Activated T-cell treated with anti-CD3 and anti-CD28 coated beads, Interleukin-2, amount 50 U/mL, for 4 hours (primary cell): ENCODE measurements around the gene CEP128. TPM values are rescaled to one million over a fixed set of nuclear protein-coding genes. Genes with fewer than 3 reads are reported as not detected.
A peak's percentile ranks its signal among the peaks of the same experiment; 100 is the strongest.
"Not testable (repeated sequence)": the region's sequence is repeated elsewhere in the genome, so short reads cannot be mapped to it uniquely, and the experiment has no call there.

Experiments used
- ATAC-seq, 2 donors: fragments of 200-7000 bp; cut with Tn5 transposase; one replicate each; pipeline ENCODE4 v1.10.0; 2021
- DNase-seq: peaks from one replicate; pipeline ENCODE4 v3.0.0-alpha.2; 2020
- H3K27me3 Mint-ChIP-seq: one replicate; pipeline ENCODE4 v1.8.0; 2021; ENCODE audit warnings: low read depth, mixed read lengths
- H3K36me3 Mint-ChIP-seq: one replicate; pipeline ENCODE4 v1.8.0; 2022; ENCODE audit warnings: mixed read lengths; ENCODE audit not compliant: insufficient read depth
- H3K4me1 Mint-ChIP-seq: one replicate; pipeline ENCODE4 v1.8.0; 2021; ENCODE audit warnings: low read depth, mixed read lengths
- H3K4me3 Mint-ChIP-seq: one replicate; pipeline ENCODE4 v1.8.0; 2021; ENCODE audit warnings: mild to moderate bottlenecking, moderate library complexity, mixed read lengths
- H3K9me3 Mint-ChIP-seq: one replicate; pipeline ENCODE4 v1.8.0; 2021; ENCODE audit warnings: mixed read lengths
- total RNA-seq, 3 donors: library from RNA; stranded (reverse); gene quantifications; one replicate each; pipeline ENCODE4 v1.2.1, GENCODE V29; 2021

CEP128 gene
- total RNA-seq, 3 donors from 2014 or later: 17.1 to 22.7 (median 21.2) TPM

DNA sequence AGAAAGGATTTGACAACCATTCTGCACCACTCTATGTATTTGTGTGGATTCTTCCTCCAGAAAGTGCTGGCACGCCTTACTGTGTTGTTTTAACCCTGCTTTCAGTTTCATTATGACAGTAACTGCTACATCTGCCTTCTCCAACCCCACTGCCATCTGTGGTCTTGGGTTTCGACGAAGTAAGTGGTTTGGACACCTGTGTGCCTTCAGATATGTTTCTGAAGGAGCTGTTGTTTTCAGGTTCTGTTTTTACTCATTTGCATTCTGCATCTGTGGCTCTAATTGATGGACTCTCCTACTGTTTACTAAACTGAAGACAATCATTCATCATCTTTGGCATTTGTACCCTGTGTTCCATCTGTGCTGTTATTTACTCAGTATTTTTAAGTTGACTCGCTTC, 18.0 kb upstream of the CEP128 start:
- Mint-ChIP-seq H3K27me3 (no peaks in the 10 kb centered on the region), H3K9me3 (no peaks in the 10 kb centered on the region), H3K36me3 (no peaks in the 10 kb centered on the region), H3K4me1 (peaks cover 46% of the 10 kb centered on the region), H3K4me3 (peak overlapping the region; percentile 66)
- ATAC-seq (peak; percentile 88), DNase-seq (peak; percentile 15)

DNA sequence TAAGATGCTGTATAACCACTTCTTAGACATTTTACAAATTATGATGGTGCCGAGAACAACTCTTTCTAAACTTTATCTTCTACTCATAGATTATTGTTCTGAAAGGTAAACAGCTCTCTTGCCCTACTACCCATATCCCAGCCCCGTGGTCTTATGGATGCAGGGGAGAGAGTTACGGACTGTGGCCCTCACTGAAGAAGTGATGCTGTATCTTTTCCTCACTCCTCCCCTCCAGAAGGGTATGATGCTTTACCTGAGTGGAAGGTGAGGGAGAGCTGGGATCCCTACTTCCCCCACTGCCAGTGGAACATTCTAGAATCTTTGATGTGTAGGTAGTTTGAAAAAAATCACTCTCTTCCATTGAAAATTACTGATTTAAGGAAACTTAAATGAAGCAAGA, 17.4 kb upstream of the CEP128 start:
- H3K36me3 Mint-ChIP-seq: no peaks in the 10 kb centered on the region
- no peak for DNase-seq
- peaks cover 47% of the 10 kb centered on the region for H3K4me1 Mint-ChIP-seq
- H3K9me3 Mint-ChIP-seq: no peaks in the 10 kb centered on the region
- H3K4me3 Mint-ChIP-seq: no peak overlapping the region
- no peak for ATAC-seq
- H3K27me3 Mint-ChIP-seq: no peaks in the 10 kb centered on the region

DNA sequence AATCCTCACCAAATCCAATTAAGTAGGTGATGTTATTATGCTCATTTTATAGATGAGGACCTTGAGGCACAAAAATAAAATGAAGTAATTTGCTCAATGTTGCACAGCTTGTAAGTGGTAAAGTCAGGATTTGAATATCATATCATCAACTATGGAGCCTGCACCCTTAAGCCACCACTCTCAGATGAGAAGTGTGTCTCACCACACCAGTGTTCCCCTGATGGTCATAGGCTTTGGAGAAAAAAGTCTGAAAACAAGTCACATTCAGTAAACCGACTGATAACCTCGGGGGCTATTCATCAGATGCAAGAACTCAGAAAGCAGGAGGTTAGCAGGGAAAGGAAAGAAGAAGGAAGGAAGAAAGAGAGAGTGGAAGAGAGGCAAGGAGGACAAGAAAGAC, 16.7 kb upstream of the CEP128 start:
- DNase-seq (no peak), ATAC-seq (no peak)
- H3K4me3 Mint-ChIP-seq: peak overlapping the region; percentile 5
- no peaks in the 10 kb centered on the region for H3K9me3 Mint-ChIP-seq
- H3K27me3 Mint-ChIP-seq: no peaks in the 10 kb centered on the region
- H3K4me1 Mint-ChIP-seq: peaks cover 47% of the 10 kb centered on the region
- H3K36me3 Mint-ChIP-seq: no peaks in the 10 kb centered on the region

DNA sequence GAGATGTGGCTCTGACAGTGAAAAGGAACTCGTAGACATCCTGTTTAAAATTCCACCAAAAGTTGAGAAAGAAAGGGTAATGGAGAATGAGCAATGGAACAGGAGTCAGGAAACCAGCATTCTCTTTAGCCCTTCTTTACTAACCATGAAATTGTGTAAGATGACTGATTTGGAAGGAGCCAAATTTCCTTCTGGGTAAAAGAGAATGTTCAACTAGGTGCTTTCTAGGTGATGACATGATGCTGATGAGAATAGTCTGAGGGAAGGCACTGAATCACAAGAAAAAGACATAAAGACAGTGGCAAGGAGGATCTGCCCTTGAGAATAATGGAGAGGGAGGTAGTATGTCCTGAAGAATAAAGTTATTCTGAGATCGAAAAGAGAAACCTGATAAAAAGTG, 16.1 kb upstream of the CEP128 start:
- Mint-ChIP-seq H3K4me3 (no peak overlapping the region), H3K36me3 (no peaks in the 10 kb centered on the region), H3K4me1 (peaks cover 47% of the 10 kb centered on the region), H3K9me3 (no peaks in the 10 kb centered on the region), H3K27me3 (no peaks in the 10 kb centered on the region)
- ATAC-seq (no peak), DNase-seq (no peak)

DNA sequence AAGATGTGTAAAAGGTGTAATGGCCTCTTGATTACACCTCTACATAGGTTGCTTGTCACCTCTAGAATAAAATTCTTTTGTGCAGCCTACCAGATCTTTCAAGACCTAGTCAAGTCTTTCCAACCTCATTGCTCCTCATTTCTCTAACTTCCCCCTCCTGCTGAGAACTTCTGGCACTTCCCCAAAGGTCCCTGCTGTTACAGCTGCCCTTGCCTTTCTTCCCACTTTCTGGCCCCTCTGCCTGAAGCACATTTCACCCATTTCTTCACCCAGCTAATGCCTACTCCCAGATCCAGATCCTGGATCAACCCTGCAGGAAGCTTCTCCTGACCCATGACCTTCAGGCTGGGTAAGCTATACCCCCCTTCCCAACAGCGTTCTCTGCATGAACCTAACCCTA, 15.4 kb upstream of the CEP128 start:
- no peak for ATAC-seq
- peaks cover 47% of the 10 kb centered on the region for H3K4me1 Mint-ChIP-seq
- H3K4me3 Mint-ChIP-seq: no peak overlapping the region
- no peaks in the 10 kb centered on the region for H3K36me3 Mint-ChIP-seq
- H3K27me3 Mint-ChIP-seq: no peaks in the 10 kb centered on the region
- DNase-seq: no peak
- no peaks in the 10 kb centered on the region for H3K9me3 Mint-ChIP-seq

DNA sequence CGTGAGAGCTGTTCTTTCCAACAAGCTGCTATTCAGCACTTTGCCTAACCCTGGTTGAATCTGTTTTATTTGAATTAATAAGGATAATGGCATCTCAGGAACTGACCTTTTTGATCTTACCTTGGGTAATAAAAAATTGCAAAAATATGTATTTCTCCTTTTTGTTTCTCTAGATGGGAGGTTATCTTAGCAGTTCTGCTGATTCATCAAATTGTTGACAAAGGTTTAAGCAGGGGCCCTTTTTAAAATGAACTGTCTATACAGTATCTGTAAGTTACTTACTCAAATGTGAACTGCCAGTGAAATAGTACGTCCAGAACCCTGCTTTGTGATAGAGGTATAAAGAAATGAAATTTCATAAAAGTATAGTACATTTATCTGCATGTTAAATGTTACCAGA, 14.6 kb upstream of the CEP128 start:
- no peaks in the 10 kb centered on the region for H3K9me3 Mint-ChIP-seq
- H3K36me3 Mint-ChIP-seq: no peaks in the 10 kb centered on the region
- peaks cover 47% of the 10 kb centered on the region for H3K4me1 Mint-ChIP-seq
- no peaks in the 10 kb centered on the region for H3K27me3 Mint-ChIP-seq
- ATAC-seq: no peak
- peak overlapping the region; percentile 89 for H3K4me3 Mint-ChIP-seq
- no peak for DNase-seq

DNA sequence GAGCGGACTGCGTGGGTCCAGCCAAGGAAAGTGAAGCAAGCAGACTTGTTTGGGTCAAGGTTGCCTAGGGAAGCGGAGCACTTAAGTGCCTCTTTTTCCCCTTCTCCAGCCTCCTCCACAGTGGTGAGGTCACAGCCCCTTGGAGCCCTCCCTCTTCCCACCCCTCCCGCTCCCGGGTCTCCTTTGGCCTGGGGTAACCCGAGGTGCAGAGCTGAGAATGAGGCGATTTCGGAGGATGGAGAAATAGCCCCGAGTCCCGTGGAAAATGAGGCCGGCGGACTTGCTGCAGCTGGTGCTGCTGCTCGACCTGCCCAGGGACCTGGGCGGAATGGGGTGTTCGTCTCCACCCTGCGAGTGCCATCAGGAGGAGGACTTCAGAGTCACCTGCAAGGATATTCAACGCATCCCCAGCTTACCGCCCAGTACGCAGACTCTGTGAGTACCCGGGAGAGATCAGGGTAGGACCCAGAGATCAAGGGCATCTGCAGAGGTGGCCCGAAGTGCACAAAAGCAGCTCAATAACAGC, 13.9 kb upstream of the CEP128 start, which contains the start of gene TSHR:
TSS of gene TSHR (plus strand) at position 206 of the 526 bp plus-strand sequence. CDS start at position 266, 60 bp downstream.
- H3K27me3 Mint-ChIP-seq: no peaks in the 10 kb centered on the region
- ATAC-seq (peak in 1 of 2 donors; percentile 10), DNase-seq (no peak)
- no peaks in the 10 kb centered on the region for H3K9me3 Mint-ChIP-seq
- H3K4me1 Mint-ChIP-seq: peaks cover 47% of the 10 kb centered on the region
- H3K4me3 Mint-ChIP-seq: peak within 1 kb of the TSS; percentile 89
- H3K36me3 Mint-ChIP-seq: no peaks in the 10 kb centered on the region

DNA sequence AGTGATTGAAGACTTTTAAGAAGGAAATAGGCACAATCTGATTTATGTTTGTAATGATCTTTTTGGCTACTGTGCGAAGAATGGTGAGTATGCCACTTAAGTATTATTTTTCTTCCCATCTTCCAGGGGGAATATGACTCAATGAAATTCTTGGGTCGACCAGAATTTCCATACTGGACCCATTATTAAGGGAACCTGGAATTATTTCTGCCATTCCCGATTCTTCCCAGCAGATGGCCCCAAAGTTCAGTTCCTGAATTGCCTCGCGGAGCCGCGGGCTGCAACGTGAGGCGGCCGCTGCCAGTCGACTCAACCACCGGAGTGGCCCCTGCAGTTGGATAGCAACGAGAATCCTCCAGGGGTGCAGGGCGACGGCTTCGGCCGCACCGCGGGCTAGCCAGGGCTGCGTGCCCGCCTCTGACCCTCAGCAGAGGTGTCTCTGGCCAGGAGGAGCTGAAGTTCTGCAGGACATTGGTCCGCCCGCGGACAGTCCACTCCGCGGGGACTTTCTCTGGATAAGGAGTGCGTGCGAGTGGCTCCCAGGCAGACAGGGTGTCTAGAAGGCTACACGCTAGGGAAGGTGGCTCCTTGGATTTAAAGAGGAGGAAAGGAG, 13.3 kb upstream of the CEP128 start:
- Mint-ChIP-seq H3K4me3 (peak overlapping the region; percentile 89), H3K4me1 (peaks cover 41% of the 10 kb centered on the region), H3K27me3 (no peaks in the 10 kb centered on the region), H3K36me3 (no peaks in the 10 kb centered on the region), H3K9me3 (no peaks in the 10 kb centered on the region)
- ATAC-seq (peak; percentile 62 to 65), DNase-seq (peak; percentile 68)

DNA sequence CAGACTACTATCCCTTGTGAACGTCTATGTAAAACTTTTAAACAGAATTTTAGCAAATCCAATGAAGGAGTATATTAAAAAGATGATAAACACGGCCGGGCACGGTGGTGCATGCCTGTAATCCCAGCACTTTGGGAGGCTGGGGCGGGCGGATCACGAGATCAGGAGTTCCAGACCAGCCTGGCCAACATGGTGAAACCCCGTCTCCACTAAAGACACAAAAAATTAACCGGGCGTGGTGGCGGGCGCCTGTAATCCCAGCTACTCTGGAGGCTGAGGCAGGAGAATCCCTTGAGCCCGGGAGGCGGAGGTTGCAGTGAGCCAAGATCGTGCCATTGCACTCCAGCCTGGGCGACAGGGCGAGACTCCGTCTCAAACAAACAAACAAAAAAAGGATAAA, 11.7 kb upstream of the CEP128 start:
- peaks cover 25% of the 10 kb centered on the region for H3K4me1 Mint-ChIP-seq
- not testable (repeated sequence) for H3K9me3 Mint-ChIP-seq, H3K4me3 Mint-ChIP-seq, H3K36me3 Mint-ChIP-seq, H3K27me3 Mint-ChIP-seq, ATAC-seq, DNase-seq

DNA sequence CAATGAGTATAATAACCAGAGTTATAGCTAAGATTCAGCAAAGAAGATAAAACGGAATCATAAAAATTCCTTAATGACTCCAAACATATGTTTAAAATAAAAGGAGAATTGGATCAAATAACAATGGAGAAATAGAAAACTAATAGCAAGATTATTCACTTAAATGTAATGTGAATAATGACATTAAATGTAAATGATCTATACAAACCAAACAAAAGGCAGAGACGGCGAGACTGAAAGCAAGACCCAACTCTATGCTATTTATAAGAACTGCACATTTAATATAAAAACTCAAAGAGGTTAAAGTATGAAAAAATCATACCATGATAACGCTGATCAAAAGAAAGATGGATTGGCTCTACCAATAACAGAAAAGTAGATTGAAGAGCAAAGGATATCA, 10.0 kb upstream of the CEP128 start:
- no peaks in the 10 kb centered on the region for H3K36me3 Mint-ChIP-seq
- ATAC-seq (no peak), DNase-seq (no peak)
- peaks cover under 1% of the 10 kb centered on the region for H3K9me3 Mint-ChIP-seq
- no peak overlapping the region for H3K4me3 Mint-ChIP-seq
- no peaks in the 10 kb centered on the region for H3K27me3 Mint-ChIP-seq
- peaks cover 18% of the 10 kb centered on the region for H3K4me1 Mint-ChIP-seq

DNA sequence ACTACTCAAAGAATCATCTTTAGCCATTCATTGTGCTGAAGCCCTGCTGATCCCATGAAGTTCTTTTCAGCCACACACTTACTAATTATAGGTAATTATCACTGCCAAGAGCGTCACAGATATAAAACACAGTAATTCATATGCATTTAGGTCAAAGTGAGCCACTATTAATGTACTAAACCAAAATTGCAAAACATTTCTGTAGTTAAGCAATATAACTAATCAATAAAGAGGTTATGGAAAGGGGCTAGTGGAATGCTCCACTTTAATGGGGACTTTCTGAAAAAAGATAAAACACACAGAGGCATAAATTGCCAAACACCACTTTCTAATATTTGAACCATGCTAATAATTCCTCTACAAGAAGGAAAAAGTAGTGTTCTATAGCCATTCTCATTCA, 6.8 kb upstream of the CEP128 start:
- Mint-ChIP-seq H3K4me1 (peaks cover 16% of the 10 kb centered on the region), H3K36me3 (no peaks in the 10 kb centered on the region), H3K9me3 (peaks cover 3% of the 10 kb centered on the region), H3K27me3 (no peaks in the 10 kb centered on the region), H3K4me3 (no peak overlapping the region)
- DNase-seq (no peak), ATAC-seq (no peak)

DNA sequence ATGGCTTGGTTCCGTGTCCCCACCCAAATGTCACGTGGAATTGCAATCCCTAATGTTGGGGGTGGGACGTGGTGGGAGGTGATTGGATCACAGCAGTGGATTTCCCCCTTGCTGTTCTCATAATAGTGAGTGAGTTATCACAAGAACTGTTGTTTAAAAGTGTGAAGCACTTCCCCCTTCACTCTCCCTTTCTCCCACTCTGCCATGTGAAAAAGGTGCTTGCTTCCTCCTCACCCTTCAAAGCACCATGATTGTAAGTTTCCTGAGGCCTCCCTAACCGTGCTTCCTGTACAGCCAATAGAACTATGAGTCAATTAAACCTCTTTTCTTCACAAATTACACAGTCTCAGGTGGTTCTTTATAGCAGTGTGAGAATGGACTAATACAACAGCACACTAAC, 5.3 kb upstream of the CEP128 start:
- Mint-ChIP-seq H3K27me3 (no peaks in the 10 kb centered on the region), H3K4me3 (no peak overlapping the region), H3K4me1 (peaks cover 28% of the 10 kb centered on the region), H3K9me3 (peaks cover 3% of the 10 kb centered on the region), H3K36me3 (no peaks in the 10 kb centered on the region)
- peak; percentile 44 to 51 for ATAC-seq
- DNase-seq: no peak

DNA sequence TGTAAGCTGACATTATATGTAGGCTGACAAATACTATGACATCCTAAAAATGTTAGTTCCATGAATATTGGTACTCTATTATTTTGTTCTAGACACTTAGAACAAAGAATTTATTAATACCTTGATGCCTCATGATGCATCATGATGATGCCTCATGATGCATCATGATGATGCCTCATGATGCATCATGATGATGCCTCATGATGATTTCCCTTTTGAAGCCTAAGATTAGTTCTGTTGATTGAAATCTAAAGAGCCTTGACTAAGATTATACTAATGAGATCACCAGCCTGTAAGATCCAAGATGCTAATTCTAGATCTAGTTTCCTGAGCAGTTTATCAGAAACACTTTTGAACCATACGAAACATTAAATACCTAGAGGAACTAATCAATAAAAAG, 4.6 kb upstream of the CEP128 start:
- ATAC-seq (peak; percentile 45 to 49), DNase-seq (no peak)
- Mint-ChIP-seq H3K4me3 (no peak overlapping the region), H3K4me1 (peaks cover 28% of the 10 kb centered on the region), H3K27me3 (no peaks in the 10 kb centered on the region), H3K36me3 (no peaks in the 10 kb centered on the region), H3K9me3 (peaks cover 3% of the 10 kb centered on the region)

DNA sequence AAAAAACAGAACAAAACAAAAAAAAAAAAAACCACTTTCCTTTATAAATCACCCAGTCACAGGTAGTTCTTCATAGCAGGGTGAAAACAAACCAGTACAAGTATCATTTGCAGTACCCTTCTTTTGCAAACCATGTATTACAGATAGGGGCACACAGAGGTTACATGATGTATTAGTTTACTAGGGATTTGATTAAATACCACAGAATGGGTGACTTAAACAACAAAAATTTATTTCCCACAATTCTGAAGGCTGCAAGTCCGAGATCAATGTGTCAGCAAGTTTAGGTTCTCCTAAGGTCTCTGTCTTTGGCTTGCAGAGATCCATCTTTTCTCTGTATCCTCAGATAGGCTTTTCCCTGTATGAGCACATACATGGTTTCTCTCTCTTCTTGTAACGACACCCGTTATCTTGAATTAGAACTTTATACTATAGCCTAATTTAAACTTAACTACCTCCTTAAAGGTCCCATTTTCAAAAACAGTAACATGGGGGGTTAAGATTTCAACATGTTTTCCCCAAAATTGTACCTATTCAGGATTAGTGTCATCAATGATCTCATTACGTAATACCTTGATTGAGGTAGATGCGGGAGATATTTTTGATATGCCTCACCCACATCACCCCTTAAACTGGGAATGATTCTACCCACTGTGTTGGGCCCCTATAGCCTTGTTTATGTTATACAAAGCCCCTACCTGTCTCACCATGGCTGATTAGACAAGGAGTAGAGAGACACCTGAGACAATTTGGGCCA, 3.5 kb upstream of the CEP128 start:
- Mint-ChIP-seq H3K4me1 (peaks cover 37% of the 10 kb centered on the region), H3K4me3 (no peak overlapping the region), H3K9me3 (peaks cover 3% of the 10 kb centered on the region), H3K27me3 (no peaks in the 10 kb centered on the region), H3K36me3 (no peaks in the 10 kb centered on the region)
- DNase-seq (no peak), ATAC-seq (no peak)

DNA sequence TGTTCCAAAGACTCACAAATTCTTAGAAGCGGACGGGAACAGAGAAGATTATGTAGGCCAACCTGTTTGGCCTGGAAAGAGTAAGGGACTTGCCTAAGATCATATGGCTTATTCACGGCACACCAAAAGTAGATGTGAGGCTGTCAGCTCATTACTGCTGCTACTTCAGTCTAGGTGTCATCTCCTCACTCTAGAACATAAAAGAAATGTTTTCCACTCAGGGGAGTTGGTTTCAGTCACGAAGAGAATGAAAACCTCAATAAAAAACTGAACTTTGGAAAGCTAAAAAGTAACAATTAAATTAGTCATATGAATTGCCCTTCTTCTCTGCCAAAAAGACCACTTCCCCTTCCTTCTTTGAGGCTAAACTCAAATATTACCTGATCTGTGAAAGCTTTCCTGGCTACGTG, 658 bp upstream of the CEP128 start:
- H3K9me3 Mint-ChIP-seq: peaks cover 3% of the 10 kb centered on the region
- H3K4me1 Mint-ChIP-seq: peaks cover 38% of the 10 kb centered on the region
- ATAC-seq: peak; percentile 52 to 59
- H3K27me3 Mint-ChIP-seq: no peaks in the 10 kb centered on the region
- H3K4me3 Mint-ChIP-seq: peak overlapping the region; percentile 89
- DNase-seq: no peak
- no peaks in the 10 kb centered on the region for H3K36me3 Mint-ChIP-seq
